Activated B cell treated with CpG ODN at 0.5 μM for 24 hours (primary cell): Measurements from ENCODE around the gene TUBA1C. TPM values are rescaled to one million over a fixed set of nuclear protein-coding genes. Genes with fewer than 3 reads are reported as not detected.

Experiments
- ATAC-seq: fragments of 200-7000 bp; cut with Tn5 transposase; one replicate; pipeline ENCODE4 v1.10.0; 2021; ENCODE audit warnings: low read depth, mild to moderate bottlenecking, moderate library complexity
- CTCF ChIA-PET: fragments of 350-600 bp; sonication (Branson Sonifier 250); formaldehyde crosslinking; loops from one replicate; lab custom pipeline; 2021; ENCODE audit warnings: antibody characterized with exemption; lab: Charles Lee
- POLR2A ChIA-PET: fragments of 350-600 bp; sonication (Branson Sonifier 250); formaldehyde crosslinking; loops from one replicate; lab custom pipeline; 2021; ENCODE audit warnings: antibody characterized with exemption; lab: Charles Lee
- DNase-seq: peaks from one replicate; pipeline ENCODE4 v3.0.0; 2022
- H3K27ac Mint-ChIP-seq: one replicate; pipeline ENCODE4 v1.8.0; 2020; ENCODE audit warnings: mixed read lengths
- H3K27me3 Mint-ChIP-seq: one replicate; pipeline ENCODE4 v1.8.0; 2021; ENCODE audit warnings: mixed read lengths
- H3K36me3 Mint-ChIP-seq: one replicate; pipeline ENCODE4 v1.8.0; 2021; ENCODE audit warnings: low read depth, mixed read lengths
- H3K4me1 Mint-ChIP-seq: one replicate; pipeline ENCODE4 v1.8.0; 2021; ENCODE audit warnings: mixed read lengths
- H3K4me3 Mint-ChIP-seq: one replicate; pipeline ENCODE4 v1.8.0; 2020; ENCODE audit warnings: mild to moderate bottlenecking, mixed read lengths
- H3K9me3 Mint-ChIP-seq: one replicate; pipeline ENCODE4 v1.8.0; 2020; ENCODE audit warnings: mixed read lengths
- intact Hi-C: fragments of 100-400 bp; cut with micrococcal nuclease; formaldehyde crosslinking; loops from one replicate; pipeline ENCODE4 v1.15.1; 2024
- total RNA-seq: library from RNA; stranded (reverse); gene quantifications from 2 replicates; pipeline ENCODE4 v1.2.3, GENCODE V29; 2022
- TF ChIP-seq, protein P1 (sequence below): fragments of 200-600 bp; IDR thresholded peaks from one replicate; pipeline ENCODE4 v1.8.0; 2022; ENCODE audit warnings: antibody characterized with exemption, mild to moderate bottlenecking

Gene TUBA1C
- total RNA-seq, 1 donor from 2014 or later = 142 TPM

DNA sequence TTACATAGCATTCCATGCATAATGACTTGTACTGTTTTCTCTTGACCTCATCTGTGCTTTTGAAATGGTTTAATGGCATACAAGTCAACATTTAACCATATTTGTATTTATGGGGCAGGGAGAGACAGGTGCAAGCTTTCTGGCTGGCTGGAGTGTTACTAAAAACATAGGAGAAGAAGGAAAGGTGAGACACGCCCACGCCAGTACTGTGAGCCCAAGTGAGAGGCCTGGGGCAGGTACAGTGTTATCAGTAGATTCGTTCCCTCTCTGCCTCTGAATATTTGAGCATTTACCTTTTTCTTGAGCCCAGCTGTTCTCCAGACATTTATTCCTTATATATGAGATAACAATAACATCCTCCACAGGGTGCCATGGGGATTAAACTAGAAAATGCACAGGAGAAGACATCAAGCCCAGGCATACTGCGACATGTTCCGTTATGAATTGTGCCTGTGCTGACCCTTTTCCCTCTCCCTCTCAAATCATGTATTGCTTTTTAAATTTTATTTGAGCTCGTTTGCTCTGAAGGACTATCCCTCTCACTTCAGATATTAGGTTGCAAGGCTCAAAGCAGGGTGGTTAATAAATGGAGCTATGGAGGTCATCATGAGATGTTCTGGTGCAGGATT, 34.6 kb upstream of the TUBA1C start:
- Mint-ChIP-seq H3K9me3 (no peaks in the 10 kb centered on the region), H3K27me3 (no peaks in the 10 kb centered on the region), H3K4me3 (no peak overlapping the region), H3K27ac (no peak overlapping the region), H3K36me3 (peaks cover 3% of the 10 kb centered on the region), H3K4me1 (peaks cover 15% of the 10 kb centered on the region)
- ATAC-seq (no peak), DNase-seq (no peak)
- intact Hi-C loops = loop anchor here (10.0 kb wide), 1 partner anchor 305 kb away; the partner anchor contains the start of gene FKBP11
- ChIA-PET CTCF (interaction anchor here (0.6 to 1.5 kb wide), 3 partner anchors 75 to 167 kb away, joined by 3 to 7 read pairs (median 5); no protein-coding TSS in a partner anchor), POLR2A (interaction anchor here (0.5 to 1.3 kb wide), 2 partner anchors 42 to 378 kb away, joined by 3 to 5 read pairs; partner anchors contain the start of genes DDX23 and TUBA1A)
- TF ChIP-seq, protein P1, sequence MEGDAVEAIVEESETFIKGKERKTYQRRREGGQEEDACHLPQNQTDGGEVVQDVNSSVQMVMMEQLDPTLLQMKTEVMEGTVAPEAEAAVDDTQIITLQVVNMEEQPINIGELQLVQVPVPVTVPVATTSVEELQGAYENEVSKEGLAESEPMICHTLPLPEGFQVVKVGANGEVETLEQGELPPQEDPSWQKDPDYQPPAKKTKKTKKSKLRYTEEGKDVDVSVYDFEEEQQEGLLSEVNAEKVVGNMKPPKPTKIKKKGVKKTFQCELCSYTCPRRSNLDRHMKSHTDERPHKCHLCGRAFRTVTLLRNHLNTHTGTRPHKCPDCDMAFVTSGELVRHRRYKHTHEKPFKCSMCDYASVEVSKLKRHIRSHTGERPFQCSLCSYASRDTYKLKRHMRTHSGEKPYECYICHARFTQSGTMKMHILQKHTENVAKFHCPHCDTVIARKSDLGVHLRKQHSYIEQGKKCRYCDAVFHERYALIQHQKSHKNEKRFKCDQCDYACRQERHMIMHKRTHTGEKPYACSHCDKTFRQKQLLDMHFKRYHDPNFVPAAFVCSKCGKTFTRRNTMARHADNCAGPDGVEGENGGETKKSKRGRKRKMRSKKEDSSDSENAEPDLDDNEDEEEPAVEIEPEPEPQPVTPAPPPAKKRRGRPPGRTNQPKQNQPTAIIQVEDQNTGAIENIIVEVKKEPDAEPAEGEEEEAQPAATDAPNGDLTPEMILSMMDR = no peak

DNA sequence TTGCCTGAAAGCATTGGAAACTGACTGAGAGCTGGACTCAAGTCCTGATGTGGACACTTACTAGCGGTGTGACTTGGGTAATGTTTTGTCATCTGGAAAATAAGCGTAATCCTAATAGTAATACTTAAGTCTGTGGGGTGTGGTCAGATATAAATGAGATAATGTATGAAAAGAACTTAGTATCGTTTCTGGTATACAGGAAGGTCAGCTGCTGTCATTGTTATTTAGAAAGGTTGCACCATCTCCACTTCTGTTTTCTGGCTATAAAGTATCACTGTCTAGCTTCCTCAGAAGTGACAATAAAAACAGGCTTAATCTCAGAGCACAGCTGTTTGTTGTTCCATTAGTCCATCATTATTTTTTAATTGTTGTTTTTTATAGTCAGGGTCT, 34.1 kb upstream of the TUBA1C start:
- Mint-ChIP-seq H3K27me3 (no peaks in the 10 kb centered on the region), H3K36me3 (peaks cover 3% of the 10 kb centered on the region), H3K27ac (no peak overlapping the region), H3K4me1 (peaks cover 15% of the 10 kb centered on the region), H3K9me3 (no peaks in the 10 kb centered on the region), H3K4me3 (no peak overlapping the region)
- DNase-seq = no peak
- no peak for ATAC-seq
- ChIA-PET CTCF (interaction anchor here (0.6 to 1.5 kb wide), 3 partner anchors 76 to 168 kb away, joined by 3 to 7 read pairs (median 5); no protein-coding TSS in a partner anchor), POLR2A (interaction anchor here (0.5 to 1.3 kb wide), 2 partner anchors 42 to 379 kb away, joined by 3 to 5 read pairs; partner anchors contain the start of genes DDX23 and TUBA1A)
- TF ChIP-seq, protein P1 = no peak
- intact Hi-C loops = loop anchor here (10.0 kb wide), 1 partner anchor 306 kb away; the partner anchor contains the start of gene FKBP11

- Mint-ChIP-seq H3K36me3 (peaks cover 3% of the 10 kb centered on the region), H3K27me3 (no peaks in the 10 kb centered on the region), H3K4me3 (no peak overlapping the region), H3K9me3 (no peaks in the 10 kb centered on the region), H3K4me1 (peaks cover 15% of the 10 kb centered on the region), H3K27ac (no peak overlapping the region)
- POLR2A ChIA-PET = interaction anchor here (0.6 to 2.7 kb wide), 2 partner anchors 9 to 44 kb away, joined by 4 to 16 read pairs; partner anchors contain the start of gene TUBA1A
- ATAC-seq (no peak), DNase-seq (no peak)
- CTCF ChIA-PET = interaction anchor here (1.2 kb wide), 1 partner anchor 134 kb away, joined by 3 read pairs; no protein-coding TSS in a partner anchor
- TF ChIP-seq, protein P1 = no peak
- intact Hi-C loops = loop anchor here (10.0 kb wide), 1 partner anchor 307 kb away; the partner anchor contains the start of gene FKBP11
Measured at GRCh38 chr12:49231878-49232655, 32.8 kb upstream of the TUBA1C start.

GRCh38 chr12:49232940-49233841, 31.7 kb upstream of the TUBA1C start:
- intact Hi-C loops = loop anchor here (10.0 kb wide), 1 partner anchor 308 kb away; the partner anchor contains the start of gene FKBP11
- H3K4me1 Mint-ChIP-seq = peaks cover 15% of the 10 kb centered on the region
- peak overlapping the region; percentile 89 for H3K27ac Mint-ChIP-seq
- ATAC-seq = no peak
- DNase-seq = no peak
- H3K4me3 Mint-ChIP-seq = peak overlapping the region; percentile 93
- ChIA-PET POLR2A (interaction anchor here (0.6 to 3.6 kb wide), 6 partner anchors 32 to 1985 kb away, joined by 3 to 78 read pairs (median 4); partner anchors contain the start of genes KMT2D, POU6F1, RHEBL1 and TUBA1A), CTCF (interaction anchor here (1.3 to 2.9 kb wide), 3 partner anchors 103 to 145 kb away, joined by 6 to 20 read pairs (median 7); partner anchors contain the start of gene TUBA1B)
- H3K9me3 Mint-ChIP-seq = no peaks in the 10 kb centered on the region
- TF ChIP-seq, protein P1 = no peak
- H3K27me3 Mint-ChIP-seq = no peaks in the 10 kb centered on the region
- peaks cover 3% of the 10 kb centered on the region for H3K36me3 Mint-ChIP-seq
